Astrocyte (in vitro differentiated cells and primary cell): Measurements from ENCODE around the gene HEATR3.

Experiments used
- CTCF ChIP-seq: IDR thresholded peaks from 2 replicates; pipeline ENCODE4 v1.5.1; 2011; ENCODE audit warnings: low read depth, mild to moderate bottlenecking, inconsistent platforms, low read length, moderate library complexity; ENCODE audit not compliant: insufficient read depth
- EZH2 ChIP-seq: IDR thresholded peaks from 2 replicates; pipeline ENCODE4 v1.6.1; 2012; ENCODE audit warnings: mild to moderate bottlenecking, low read length, inconsistent platforms; ENCODE audit not compliant: insufficient read depth

GRCh38 chr16:50071075-50071671, 5.4 kb downstream of the HEATR3 start:
- TF ChIP-seq CTCF (no peak), EZH2 (no peak)
